ENCODE data around the gene HIBCH.
"Not testable (repeated sequence)": the region's sequence is repeated elsewhere in the genome, so short reads cannot be mapped to it uniquely, and the experiment has no call there.

HIBCH gene, protein sequence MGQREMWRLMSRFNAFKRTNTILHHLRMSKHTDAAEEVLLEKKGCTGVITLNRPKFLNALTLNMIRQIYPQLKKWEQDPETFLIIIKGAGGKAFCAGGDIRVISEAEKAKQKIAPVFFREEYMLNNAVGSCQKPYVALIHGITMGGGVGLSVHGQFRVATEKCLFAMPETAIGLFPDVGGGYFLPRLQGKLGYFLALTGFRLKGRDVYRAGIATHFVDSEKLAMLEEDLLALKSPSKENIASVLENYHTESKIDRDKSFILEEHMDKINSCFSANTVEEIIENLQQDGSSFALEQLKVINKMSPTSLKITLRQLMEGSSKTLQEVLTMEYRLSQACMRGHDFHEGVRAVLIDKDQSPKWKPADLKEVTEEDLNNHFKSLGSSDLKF

DNA sequence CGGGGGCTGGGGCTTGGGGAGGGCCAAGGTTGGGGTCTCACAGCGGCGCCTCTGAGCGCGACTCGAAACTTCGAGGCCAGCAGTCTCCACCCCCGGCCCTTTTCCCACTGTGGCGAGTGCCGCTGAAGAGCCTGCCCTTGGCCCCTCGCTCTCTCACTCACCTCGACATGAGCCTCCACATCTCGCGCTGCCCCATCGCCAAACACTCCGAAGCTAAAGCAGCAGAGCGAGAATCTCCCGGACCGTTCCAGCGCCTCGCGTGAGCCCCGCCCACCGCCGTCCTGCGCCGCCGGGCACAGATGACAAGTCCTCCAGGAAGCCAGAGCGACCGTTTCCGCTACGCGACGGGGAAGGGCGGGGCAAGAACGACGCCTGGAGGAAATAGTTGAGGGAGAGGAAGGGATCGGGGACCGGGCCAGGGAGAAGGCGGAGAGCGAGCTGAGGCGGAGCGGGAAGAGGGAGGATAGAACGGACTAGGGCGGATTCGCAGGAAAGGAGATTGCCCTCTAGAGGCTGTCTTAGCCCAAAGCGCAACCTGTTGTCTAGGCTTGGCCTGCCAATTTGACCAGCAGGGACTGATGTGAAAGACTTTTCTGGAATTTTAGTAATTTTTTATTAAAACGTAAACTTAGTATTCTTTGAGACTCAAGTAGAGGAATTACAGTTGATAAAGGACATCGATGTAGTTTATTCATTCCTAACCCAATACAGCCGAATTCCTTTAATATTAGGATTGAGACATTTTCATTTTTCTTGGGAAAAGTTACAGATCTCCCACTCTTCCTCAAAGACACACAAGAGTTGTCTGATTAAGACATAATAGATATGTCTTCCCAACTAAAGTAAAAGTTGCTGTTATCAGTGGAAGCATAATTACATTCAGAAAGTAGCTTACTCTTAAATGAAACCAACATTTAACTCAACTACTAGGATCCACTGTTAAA is at the start of gene HIBCH:
HIBCH (minus strand) TSS at position 272 of the 944 bp plus-strand sequence; CDS start at position 196, 76 bp downstream.
- peak; percentile 93 for DNase-seq

DNA sequence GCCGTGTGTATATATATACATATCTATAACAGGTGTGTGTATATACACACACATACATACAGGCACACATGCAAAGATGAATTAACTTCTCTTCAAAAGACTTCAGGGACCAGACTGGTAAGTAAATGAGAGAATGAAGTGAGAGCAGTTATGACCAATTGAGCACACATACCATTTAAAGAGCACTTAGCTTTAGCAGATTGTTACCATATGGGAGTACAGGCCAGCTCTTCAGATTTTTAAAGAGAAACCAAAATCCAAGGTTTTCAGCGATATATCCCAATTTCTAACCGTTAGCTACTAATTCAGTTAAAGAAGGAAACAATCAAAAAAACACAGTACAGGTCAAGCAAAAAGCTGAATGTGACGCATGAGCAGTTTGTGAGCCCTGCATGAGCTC is 47.5 kb upstream of the HIBCH start:
- DNase-seq = no peak

DNA sequence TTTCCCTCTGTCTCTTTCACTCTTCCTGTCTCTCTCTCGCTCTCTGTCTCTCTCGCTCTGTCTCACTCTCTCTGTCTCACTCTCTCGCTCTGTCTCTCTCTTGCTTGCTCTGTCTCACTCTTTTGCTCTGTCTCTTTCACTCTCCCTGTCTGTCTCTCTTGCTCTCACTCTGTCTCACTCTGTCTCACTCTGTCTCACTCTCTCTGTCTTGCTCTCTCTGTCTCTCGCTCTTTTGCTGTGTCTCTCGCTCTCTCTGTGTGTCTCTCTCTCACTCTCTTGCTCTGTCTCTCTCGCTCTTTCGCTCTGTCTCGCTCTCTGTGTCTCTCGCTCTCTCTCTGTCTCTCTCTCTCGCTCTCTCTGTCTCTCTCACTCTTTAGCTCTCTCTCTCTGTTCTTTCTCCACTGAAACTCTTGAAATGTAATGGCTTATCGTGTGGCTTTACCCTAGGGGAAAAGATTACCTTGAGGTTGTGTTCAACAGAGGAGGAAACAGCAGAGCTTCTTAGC is 46.7 kb upstream of the HIBCH start:
- DNase-seq = no peak

DNA sequence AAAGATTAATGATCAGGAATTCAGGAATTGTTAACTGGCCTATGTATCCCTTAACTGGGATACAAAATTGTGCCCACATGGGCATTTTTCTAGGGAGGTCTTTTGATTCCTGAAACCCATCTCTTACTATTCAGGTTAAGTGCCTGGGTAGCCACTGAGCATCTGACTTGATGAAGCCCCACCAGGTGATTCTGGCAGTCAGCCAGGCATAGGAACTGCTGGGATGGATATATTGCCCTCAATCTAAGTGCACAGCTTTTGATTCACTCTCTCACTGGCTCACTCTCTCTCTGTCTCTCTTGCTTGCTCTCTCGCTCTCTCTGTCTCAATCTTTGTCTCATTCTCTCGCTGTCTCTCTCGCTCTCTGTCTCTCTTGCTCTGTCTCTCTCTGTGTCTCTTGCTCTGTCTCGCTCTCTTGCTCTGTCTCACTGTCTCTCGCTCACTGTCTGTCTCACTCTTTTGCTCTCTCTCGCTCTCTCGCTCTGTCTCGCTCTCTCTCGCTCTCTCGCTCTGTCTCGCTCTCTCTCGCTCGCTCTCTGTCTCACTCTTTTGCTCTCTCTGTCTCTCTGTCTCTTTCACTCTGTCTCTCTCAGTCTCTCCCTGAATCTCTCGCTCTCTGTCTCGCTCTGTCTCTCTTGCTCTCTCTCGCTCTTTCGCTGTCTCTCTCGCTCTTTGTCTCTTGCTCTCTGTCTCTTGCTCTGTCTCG is 46.0 kb upstream of the HIBCH start:
- DNase-seq = no peak

DNA sequence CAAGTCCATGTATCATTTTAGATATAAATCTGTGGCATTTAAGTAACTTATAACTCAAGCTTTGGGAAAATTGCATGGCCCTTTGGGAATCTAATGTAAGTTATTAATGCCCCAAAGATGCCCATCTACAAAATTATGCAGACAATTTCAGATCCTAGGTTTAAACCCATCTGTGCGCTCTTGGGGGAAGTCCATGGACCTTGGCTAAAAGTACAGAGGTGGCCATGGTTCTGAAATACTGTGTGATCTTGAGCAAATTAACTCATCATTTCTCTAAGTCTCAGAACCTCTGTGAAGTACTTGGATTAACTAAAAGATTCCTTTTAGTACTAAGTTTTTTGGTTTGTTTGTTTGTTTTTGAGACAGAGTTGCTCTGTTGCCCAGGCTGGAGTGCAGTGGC is 43.3 kb upstream of the HIBCH start:
- no peak for DNase-seq

DNA sequence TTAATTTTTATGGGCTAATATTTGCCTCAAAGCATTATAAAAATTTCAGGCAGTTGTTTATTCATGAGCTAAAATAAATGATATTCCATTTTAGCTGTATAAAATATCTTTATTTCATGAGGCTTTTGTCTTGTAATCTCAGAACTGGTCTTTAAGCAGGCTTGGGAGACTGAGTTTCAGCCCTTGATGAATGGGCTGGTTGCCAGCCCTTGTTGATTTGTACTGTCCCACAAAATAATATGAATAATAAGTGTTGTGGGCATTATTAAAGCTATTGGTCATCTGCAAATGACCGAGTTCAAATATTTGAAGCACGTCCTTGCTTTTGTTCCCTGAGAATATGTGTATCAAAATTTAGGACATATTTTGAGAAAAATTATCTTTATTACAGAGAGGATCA is 41.9 kb upstream of the HIBCH start:
- no peak for DNase-seq

DNA sequence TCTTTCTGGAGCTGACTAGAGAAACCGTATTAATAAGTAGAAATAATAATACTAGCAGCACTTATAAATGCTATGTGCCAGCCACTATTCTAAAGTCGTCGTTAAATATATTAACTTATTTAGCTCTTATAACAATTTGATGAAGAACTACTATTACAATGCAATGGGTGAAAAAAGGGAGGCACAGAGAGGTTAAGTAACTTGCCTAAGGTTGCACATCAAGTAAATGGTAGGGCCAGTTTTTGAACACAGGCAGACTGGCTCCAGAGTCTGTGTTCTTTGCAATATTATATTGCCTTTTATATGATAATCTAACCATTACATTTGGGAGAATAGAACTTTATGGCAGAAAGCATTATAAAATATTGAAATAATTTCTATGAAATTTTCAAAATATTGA is 41.3 kb upstream of the HIBCH start:
- DNase-seq = no peak

DNA sequence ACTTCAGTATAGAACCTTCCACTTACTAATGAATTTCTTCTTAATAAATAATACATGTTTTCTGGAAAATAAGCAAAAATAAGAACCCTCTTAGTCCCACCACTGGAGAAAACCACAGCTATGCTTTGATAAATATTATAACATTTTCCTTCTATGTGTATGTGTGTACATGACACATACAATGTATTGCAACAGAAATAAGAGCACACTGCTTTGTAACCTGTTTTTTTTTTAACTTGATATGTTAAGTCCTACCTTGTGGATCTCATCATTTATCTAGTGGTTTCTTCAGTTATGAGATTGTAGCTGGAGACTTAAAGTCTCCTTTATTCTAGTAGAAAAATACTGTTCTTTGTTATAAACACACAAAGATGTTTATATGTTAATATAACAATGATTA is 40.9 kb upstream of the HIBCH start:
- DNase-seq = no peak

DNA sequence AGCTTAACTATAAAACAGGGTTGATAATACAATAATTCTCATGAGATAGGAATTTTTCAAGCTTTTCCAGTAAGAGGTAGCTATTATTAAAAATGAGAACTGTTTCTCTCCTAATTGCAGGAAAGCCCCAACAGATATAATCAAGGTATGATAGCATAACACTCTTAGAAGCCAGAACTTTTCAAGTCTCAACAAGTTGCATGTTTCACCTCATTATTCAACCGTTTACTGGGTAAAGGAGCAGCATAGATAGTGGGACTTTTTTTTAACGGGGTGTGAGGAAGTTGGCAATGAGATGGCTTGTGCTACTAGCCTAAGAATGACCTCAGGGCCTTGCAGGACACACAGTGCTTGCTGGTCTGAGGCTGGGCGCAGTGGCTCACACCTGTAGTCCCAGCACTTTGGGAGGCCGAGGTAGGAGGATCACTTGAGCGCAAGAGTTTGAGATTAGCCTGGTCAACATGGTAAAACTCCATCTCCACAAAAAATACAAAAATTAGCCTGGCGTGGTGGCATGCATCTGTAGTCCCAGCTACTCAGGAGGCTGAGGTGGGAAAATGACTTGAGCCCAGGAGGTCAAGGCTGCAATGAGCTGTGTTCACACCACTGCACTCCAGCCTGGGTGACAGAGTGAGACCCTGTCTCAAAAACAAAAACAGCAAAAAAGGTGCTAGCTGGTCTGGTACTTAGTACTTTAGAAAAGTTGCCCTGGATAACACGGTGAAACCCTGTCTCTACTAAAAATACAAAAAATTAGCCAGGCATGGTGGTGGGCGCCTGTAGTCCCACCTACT is 39.2 kb upstream of the HIBCH start:
- not testable (repeated sequence) for DNase-seq

DNA sequence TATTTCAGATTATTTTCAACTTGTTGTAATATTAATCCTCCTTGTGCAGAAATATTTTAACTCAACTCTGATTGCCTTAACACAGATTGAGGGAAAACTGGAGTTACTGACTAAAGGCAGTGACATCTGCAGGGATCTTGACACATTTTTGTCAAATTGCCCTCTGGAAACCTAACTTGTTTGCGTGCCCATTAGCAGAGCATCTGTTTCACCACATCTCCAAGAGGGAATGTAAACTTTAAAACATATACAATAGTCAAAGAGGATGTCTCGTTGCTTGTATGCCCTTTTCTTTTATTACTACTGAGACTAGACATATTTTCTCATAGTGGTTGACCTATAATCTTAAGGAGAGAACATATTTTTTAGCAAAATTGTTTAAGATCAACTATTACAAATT is 38.0 kb upstream of the HIBCH start:
- DNase-seq = no peak

DNA sequence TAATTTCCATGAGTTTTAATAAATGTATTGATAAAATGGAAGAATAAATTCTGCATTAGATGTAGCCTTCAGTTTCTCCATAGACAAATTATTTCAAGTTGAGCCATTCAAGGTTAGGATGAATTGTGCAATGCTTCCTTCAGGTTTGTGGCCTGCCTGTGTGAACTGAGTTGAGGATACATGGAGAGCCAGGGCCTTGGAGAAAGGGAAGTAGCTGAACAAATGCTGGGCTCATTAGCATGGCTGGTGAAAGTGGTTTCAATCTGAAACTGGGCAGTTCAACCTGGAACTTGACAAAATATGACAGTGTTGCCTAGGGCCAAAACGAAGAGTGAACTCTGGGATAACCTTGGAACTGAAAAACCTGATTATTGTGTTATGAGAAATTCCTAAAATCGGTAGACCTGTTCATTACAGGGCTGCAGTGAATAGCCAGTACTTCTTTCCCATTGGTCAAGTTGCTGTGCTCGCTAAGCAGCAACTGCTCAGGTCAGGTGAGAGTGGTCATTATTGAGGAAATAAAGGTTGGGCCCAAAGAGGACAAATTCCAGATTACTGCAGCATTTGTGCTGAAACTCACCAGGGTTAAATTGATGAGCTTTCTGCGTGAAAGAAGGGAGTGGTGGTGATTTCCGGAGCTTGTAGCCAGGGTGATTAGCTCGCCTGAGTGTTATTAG is 36.5 kb upstream of the HIBCH start:
- no peak for DNase-seq

DNA sequence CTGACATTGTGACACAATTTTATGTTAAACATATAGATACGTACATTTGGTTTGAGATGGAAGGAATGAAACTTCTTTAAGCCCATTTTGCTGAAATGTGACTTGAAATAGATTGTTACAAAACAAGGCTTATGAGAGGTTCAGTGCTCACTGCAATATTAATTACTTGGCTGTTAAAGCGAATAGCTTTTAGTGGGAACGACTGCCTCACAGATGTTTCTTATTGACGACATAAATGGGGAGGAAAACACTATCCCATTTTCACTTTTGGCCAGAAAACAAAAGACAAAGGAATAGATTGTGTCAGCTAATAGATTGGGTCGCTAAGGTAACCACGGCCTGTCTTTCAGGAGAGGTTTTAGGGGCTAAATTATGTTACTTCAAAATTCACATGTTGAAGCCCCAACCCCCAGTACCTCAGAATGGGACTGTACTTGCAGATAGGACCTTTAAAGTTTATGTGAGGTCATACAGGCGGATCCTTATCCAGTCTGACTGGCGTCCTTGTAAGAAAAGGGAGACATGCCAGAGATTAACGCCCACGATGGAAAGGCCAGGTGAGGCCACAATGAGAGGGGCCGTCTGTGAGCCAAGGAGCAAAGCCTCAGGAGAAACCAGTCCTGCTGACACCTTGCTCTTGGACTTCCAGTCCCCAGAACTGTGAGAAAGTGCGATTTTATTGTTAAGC is 34.5 kb upstream of the HIBCH start:
- no peak for DNase-seq

DNA sequence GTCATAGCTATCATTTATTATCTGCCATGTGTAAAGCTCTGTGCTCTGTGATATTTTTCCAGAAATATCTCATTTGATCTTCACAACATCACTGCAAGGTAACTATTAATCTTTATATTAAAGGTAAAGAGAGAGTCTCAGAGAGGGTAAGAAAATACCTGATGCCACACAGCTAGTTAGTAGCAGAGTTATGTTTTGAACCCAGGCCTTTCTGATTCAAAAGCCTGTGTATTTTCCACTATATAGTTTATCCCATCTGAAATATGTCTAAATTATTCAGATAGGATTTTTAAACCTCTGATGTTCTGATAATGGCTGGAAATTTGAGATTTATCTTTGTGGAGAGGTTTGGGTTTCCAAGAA is 33.9 kb upstream of the HIBCH start:
- no peak for DNase-seq

DNA sequence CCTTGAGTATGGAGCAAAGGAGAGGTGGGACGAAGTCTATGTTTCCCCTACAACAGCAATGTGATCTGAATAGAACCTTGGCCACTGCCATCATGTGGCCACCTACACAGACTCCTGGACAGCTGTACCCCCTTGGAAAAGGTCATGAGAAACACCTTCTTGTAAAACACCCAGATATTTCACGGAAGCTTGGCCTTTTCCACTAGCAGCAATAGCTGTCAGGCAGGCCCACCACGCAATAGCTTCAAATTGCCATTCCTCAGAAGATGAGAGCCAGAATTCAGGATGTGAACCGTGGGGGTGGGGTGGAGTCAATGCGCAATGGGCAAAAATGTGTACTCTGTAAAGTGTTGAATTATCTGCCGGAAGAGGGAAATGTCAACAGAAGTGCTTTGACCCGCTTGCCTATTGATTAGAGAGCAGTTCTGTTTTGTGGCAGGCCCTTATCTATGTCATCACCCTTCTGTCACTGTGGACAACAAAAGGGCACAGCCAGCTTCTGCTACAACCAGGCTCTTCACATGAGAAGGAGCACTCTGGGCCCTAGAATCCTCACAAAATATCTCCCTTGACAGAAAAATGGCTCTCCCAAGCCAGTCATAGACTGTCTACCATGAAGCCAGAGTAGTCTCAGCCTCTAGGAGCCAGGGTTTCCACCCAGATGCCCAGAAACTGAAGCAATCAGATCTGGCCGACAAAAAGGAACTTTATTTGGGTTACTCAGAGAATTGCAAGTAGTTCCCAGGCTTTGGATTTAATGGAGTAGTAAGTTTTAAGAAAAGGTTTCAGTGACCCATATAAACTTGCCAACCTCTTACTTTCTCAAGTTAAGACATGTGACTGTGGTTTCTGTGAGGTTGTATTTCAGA is 33.3 kb upstream of the HIBCH start:
- no peak for DNase-seq

DNA sequence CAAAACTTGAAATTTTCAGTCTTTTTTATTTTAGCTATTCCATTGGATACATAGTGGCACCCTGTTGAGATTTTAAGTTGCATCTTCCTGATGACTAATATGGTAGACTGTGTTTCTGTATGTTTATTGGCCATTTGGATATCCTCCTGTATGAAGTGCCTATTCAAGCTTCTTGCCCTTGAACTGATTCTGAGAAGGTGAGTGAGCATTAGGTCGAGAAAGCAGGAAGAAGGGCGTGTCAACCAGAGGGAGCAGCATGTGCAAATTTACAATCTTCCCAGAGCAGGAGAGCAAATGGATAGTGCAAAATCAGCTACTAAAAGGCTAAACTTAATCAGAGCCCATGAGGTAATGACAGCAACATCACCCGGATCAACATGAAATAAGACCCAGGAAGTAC is 32.3 kb upstream of the HIBCH start:
- no peak for DNase-seq

DNA sequence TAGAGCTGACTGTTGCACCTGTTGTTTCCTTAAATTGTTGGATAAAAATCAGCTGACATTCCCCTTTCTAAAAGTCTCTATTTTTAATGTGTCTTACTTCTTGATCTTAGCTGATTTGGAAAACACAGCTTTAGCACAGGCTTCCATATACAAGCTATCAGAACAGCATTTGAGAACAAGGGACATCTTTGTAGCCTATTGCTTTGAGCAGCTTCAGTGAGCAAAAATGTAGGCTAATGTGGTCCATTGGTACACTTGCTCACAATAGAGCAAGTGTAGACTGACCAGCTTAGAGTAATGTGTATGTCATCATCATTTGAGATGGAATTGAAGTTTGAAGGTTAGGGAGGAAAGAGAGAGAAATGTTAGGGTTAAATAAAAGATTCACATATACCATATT is 30.7 kb upstream of the HIBCH start:
- no peak for DNase-seq

DNA sequence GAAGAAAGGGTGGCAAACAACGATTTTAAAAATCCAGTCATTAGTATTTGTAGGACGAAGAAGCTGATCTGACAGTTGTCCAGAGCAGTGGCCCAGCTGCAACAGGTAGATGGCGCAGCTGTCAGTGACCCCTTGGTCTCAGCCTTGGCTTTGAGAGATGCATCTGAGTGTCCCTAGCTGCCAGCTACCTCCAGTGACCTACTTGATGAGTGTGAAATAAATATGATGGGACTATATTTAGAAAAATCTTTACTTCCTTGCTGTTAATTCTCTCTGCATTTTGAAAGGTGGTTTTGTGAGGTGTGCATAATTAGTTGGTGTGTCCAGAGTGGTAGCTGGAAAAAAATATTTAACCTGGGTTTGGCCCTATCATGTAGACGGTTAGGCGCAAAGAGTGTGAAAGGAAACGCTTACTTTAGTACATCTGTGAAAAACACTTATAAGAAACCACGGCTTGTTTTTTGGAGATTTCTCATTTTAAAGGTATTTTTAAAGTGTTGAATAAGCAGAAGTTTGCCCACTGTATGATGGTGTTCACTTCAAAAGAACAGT is 24.7 kb upstream of the HIBCH start:
- peak; percentile 16 for DNase-seq

DNA sequence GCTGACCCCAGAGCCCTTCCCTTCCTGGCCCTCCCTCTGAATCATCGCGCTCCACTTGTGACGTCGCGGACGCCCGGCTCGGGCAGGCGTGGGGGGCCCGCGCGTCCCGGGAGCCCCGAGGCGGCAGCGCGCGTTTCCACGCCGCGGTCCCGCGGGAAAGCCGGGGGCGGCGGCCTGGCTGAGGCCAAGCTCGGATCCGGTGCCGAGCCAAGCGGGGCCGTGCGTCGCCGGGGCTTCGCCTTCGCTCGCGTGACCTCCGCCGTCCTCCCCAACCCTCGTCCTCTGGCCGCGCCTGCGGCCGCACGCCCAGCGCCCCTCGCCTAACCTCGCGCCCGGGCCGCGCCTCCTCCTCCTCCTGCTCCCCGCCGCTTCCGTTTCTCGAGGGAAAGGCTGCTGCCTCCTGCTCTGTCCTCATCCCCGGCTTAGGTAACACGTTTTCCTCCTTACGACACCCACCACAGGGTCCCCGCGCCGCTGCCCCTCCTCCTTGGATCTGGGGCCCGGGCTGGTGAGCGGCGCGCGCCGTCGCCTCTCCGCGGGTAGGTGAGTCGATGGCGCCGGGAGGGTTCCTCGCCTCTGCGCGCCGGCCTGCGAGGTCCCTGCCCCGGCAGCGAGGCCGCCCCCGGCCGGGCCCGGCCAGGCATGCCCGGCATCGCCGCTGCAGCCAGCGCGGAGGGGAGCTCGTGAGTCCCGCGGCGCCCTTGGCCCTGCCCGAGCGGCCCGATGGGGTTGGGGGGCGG is 24.1 kb upstream of the HIBCH start, which contains the start of gene INPP1:
INPP1 (plus strand) TSS at position 54 of the 740 bp plus-strand sequence. CDS start 16,514 bp downstream, outside the sequence.
- peak; percentile 36 for DNase-seq

DNA sequence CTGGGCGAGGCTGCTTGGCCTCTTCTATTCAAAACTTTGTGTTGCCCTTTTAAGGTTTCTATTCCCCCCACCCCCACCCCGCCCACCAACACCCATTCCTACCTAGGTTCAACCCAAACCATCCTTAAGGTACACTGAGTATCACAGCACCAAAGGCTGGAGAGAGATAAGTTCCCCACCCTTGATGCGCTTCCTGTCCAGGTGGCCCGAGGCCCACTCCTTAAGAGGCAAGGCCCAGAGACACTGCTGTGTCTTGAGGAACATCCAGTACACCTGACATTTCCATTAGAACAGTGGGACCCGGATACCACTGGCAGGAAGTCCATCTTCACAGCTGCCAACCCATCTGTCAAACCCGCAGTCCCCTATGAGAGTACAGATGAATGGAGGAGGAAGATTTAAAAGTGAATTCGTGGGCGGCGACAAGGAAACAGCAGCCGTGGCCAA is 23.5 kb upstream of the HIBCH start:
- DNase-seq = no peak

Data from KG1 (cell line).